Panc1 (cell line): ENCODE results near the gene HUS1. TPM values are rescaled to one million over a fixed set of nuclear protein-coding genes. Genes with fewer than 3 reads are reported as not detected.

ENCODE experiments used
- ATAC-seq: fragments of 200-7000 bp; cut with Tn5 transposase; 2 replicates; pipeline ENCODE4 v1.9.1; 2020; ENCODE audit warnings: mild to moderate bottlenecking, moderate library complexity
- BruUV-seq: library from RNA; stranded (reverse); fragments of 400-500 nt; replicated peaks from 2 replicates; lab custom pipeline; 2021; lab: Mats Ljungman, UMichigan
- CTCF ChIA-PET: fragments of 300-600 bp; sonication (Branson Sonifier 250); formaldehyde crosslinking; loops from one replicate; lab custom pipeline; 2022; ENCODE audit warnings: antibody characterized with exemption; lab: Charles Lee
- POLR2A ChIA-PET: fragments of 300-600 bp; sonication (Branson Sonifier 250); formaldehyde crosslinking; loops from one replicate; lab custom pipeline; 2022; ENCODE audit warnings: antibody characterized with exemption; lab: Charles Lee
- DNase-seq: peaks from one replicate; pipeline ENCODE4 v3.0.0-alpha.2; 2010; ENCODE audit warnings: low read depth, low spot score
- H3K27ac ChIP-seq: 2 replicates; pipeline ENCODE4 v1.5.1; 2011; ENCODE audit warnings: mild to moderate bottlenecking, low read length, inconsistent platforms
- H3K27me3 ChIP-seq: fragments of 200-500 bp; sonication (Bioruptor generic); 2 replicates; pipeline ENCODE4 v1.6.0; 2014; ENCODE audit warnings: low read length, inconsistent platforms; ENCODE audit not compliant: control insufficient read depth, insufficient read depth
- H3K36me3 ChIP-seq: fragments of 200-500 bp; sonication (Bioruptor generic); 2 replicates; pipeline ENCODE4 v1.5.1; 2014; ENCODE audit warnings: inconsistent platforms, mild to moderate bottlenecking, low read length, moderate library complexity; ENCODE audit not compliant: control insufficient read depth, insufficient read depth
- H3K4me1 ChIP-seq: 2 replicates; pipeline ENCODE4 v1.5.1; 2011; ENCODE audit warnings: inconsistent platforms, mild to moderate bottlenecking, low read length, moderate library complexity; ENCODE audit not compliant: control insufficient read depth, insufficient read depth
- H3K4me3 ChIP-seq, 2 experiments: 2 replicates each; pipeline ENCODE4 v1.5.1; 2011 to 2012; ENCODE audit warnings: low read depth in 2 of 2, low read length in 2 of 2, mild to moderate bottlenecking in 2 of 2, inconsistent platforms in 1 of 2, moderate library complexity in 1 of 2
- H3K9me3 ChIP-seq: fragments of 200-500 bp; sonication (Bioruptor generic); 2 replicates; pipeline ENCODE4 v1.5.1; 2014; ENCODE audit warnings: low read depth, mild to moderate bottlenecking, inconsistent platforms, low read length, moderate library complexity; ENCODE audit not compliant: control insufficient read depth, insufficient read depth
- CTCF ChIP-seq: fragments of 450-650 bp; IDR thresholded peaks from 2 replicates; pipeline ENCODE4 v1.5.1; 2017; ENCODE audit warnings: mild to moderate bottlenecking
- POLR2AphosphoS5 ChIP-seq: IDR thresholded peaks from 2 replicates; pipeline ENCODE4 v1.6.1; 2012; ENCODE audit warnings: mild to moderate bottlenecking, low read depth, low read length, moderate library complexity
- SIN3A ChIP-seq: IDR thresholded peaks from 2 replicates; pipeline ENCODE4 v1.6.1; 2012; ENCODE audit warnings: low read depth, mild to moderate bottlenecking, low read length, moderate library complexity, borderline replicate concordance; ENCODE audit not compliant: insufficient read depth
- TCF7L2 ChIP-seq: IDR thresholded peaks from 2 replicates; pipeline ENCODE4 v1.6.1; 2011; ENCODE audit warnings: mild to moderate bottlenecking, low read depth, low read length, inconsistent platforms
- in situ Hi-C: cut with HindIII; loops from 2 replicates; pipeline ENCODE4 v1.10.0; 2016; ENCODE audit warnings: low sequenced_read_pairs, low pct_unique_long_range_greater_than_20kb
- intact Hi-C: fragments of 100-400 bp; cut with micrococcal nuclease; formaldehyde crosslinking; loops from one replicate; pipeline ENCODE4 v1.10.0; 2022; ENCODE audit not compliant: unreplicated experiment
- total RNA-seq: library from RNA; stranded (reverse); gene quantifications from one replicate; pipeline ENCODE4 v1.2.1, GENCODE V29; 2021; ENCODE audit not compliant: unreplicated experiment
- TF ChIP-seq, protein P1 (sequence below), 2 experiments: IDR thresholded peaks; 2 replicates each; pipeline ENCODE4 v1.6.1; 2011 to 2012; ENCODE audit warnings: low read depth in 2 of 2, control low read depth in 1 of 2, low read length in 1 of 2, mild to moderate bottlenecking in 1 of 2, moderate library complexity in 1 of 2; ENCODE audit not compliant: insufficient read depth in 1 of 2

Gene HUS1
- total RNA-seq, 1 experiment from 2014 or later, result 72.7 TPM

DNA sequence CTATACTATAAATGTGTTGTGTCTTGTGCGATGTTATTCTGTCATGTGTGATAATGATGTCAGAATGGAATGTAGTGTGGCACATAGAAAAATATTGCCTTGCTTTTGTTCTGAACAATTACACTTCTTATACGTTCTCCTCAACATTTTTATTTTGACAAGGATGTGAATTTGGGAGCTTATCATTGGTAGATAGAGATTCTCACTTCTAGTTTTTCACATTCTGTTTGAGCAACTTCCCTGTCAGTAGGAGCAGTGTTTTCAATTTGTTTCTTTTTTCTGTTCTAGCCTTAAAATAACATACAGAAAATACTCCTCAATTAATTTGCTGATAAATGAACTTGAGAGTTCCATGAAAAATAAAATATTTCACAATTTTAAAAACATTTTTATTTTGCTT is 31.9 kb upstream of the HUS1 start:
- in situ Hi-C loops (no loop called here), intact Hi-C loops (no loop called here)
- no peak for ATAC-seq
- H3K4me1 ChIP-seq, result no peaks in the 10 kb centered on the region
- no peaks in the 10 kb centered on the region for H3K9me3 ChIP-seq
- H3K27ac ChIP-seq, result no peak overlapping the region
- H3K36me3 ChIP-seq, result no peaks in the 10 kb centered on the region
- POLR2A ChIA-PET, result no interaction called here
- TF ChIP-seq TCF7L2 (no peak), CTCF (no peak), SIN3A (no peak), POLR2AphosphoS5 (no peak)
- TF ChIP-seq, protein P1, sequence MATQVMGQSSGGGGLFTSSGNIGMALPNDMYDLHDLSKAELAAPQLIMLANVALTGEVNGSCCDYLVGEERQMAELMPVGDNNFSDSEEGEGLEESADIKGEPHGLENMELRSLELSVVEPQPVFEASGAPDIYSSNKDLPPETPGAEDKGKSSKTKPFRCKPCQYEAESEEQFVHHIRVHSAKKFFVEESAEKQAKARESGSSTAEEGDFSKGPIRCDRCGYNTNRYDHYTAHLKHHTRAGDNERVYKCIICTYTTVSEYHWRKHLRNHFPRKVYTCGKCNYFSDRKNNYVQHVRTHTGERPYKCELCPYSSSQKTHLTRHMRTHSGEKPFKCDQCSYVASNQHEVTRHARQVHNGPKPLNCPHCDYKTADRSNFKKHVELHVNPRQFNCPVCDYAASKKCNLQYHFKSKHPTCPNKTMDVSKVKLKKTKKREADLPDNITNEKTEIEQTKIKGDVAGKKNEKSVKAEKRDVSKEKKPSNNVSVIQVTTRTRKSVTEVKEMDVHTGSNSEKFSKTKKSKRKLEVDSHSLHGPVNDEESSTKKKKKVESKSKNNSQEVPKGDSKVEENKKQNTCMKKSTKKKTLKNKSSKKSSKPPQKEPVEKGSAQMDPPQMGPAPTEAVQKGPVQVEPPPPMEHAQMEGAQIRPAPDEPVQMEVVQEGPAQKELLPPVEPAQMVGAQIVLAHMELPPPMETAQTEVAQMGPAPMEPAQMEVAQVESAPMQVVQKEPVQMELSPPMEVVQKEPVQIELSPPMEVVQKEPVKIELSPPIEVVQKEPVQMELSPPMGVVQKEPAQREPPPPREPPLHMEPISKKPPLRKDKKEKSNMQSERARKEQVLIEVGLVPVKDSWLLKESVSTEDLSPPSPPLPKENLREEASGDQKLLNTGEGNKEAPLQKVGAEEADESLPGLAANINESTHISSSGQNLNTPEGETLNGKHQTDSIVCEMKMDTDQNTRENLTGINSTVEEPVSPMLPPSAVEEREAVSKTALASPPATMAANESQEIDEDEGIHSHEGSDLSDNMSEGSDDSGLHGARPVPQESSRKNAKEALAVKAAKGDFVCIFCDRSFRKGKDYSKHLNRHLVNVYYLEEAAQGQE (IDR thresholded peaks at IDR 0.05; ENCODE audit: insufficient read depth in 1 of 2, low read depth in 2 of 2, low read length in 1 of 2), result no peak
- BruUV-seq, result no TSS peak
- no peaks in the 10 kb centered on the region for H3K27me3 ChIP-seq
- no peak for DNase-seq
- CTCF ChIA-PET, result no interaction called here
- H3K4me3 ChIP-seq, result no peak overlapping the region

DNA sequence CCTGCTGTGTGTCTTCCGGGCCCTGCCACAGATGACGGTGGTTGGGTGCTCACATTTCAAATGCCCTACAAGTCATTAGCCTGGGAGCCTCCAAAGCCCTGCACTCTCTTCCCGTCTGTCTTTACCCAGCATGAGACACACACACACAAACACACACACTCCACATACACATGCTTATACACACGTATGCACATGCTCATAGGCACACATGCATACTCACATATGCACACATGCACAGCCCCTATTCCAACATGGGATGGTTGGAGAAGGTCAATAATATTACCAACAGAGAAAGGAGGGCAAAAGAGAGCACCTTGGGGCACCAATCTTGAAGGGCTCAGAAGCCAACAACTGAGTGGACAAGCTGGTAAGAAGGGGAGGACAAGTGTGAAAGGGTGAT is 30.5 kb upstream of the HUS1 start:
- no TSS peak for BruUV-seq
- H3K36me3 ChIP-seq, result no peaks in the 10 kb centered on the region
- H3K4me3 ChIP-seq, result no peak overlapping the region
- intact Hi-C loops (no loop called here), in situ Hi-C loops (no loop called here)
- H3K27me3 ChIP-seq, result no peaks in the 10 kb centered on the region
- TF ChIP-seq SIN3A, result no peak
- TF ChIP-seq, protein P1 (IDR thresholded peaks at IDR 0.05; ENCODE audit: insufficient read depth in 1 of 2, low read depth in 2 of 2, low read length in 1 of 2), result no peak
- no peak for TF ChIP-seq CTCF
- no peak for TF ChIP-seq TCF7L2
- no peak for TF ChIP-seq POLR2AphosphoS5
- no peaks in the 10 kb centered on the region for H3K9me3 ChIP-seq
- ChIA-PET POLR2A (no interaction called here), CTCF (no interaction called here)
- H3K27ac ChIP-seq, result no peak overlapping the region
- DNase-seq (no peak), ATAC-seq (no peak)
- no peaks in the 10 kb centered on the region for H3K4me1 ChIP-seq
